Right forelimb (tissue), 1 donor: Measurements from ENCODE around the gene XPR1.
"Not testable (repeated sequence)": the region's sequence is repeated elsewhere in the genome, so short reads cannot be mapped to it uniquely, and the experiment has no call there.

Experiments
- DNase-seq: peaks from one replicate; pipeline ENCODE4 v3.0.0-alpha.2; 2018

XPR1 gene

DNA sequence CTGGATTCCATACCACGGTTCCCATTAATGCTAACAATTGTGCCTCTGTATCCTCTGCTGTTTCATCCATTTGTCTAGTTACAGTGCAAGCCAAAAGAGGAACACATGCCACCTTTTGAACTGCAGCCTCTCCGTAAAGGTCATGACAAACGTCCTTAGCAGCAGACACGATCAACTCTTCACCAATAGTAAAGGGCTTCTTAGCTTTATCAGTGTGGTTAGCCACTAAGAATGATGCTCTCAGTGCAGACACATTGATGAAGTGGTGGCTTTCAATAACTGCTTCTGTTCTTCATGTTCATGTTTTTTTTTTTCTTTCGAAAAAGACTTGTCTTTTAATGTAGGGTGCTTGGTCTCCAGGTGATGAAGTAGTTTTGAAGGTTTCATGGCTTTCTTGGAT, 14.3 kb downstream of the XPR1 start:
- no peak for DNase-seq

DNA sequence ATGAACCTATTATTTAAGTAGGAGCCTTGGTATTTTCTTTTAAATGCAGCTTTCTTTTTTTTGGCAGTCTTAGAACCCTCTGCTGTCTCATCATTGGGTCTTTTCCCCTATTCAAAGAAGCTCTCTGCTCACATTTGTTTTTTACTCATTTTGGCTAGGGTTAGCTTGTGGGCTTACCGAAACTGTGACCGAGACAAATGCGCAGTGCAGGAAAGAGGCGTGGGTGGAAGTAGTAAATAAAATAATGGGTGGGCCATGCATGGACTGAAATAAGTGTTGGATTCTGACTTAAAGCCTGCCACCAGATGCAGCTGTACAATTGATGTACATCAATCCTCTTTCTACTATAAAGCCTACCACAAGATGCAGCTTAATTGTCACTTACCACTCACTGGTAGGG, 14.7 kb downstream of the XPR1 start:
- DNase-seq: no peak

- no peak for DNase-seq
Measured at GRCh38 chr1:180652792-180653191, 21.0 kb downstream of the XPR1 start.

- DNase-seq: no peak
Measured at GRCh38 chr1:180662709-180663108, 30.9 kb downstream of the XPR1 start.

- DNase-seq: no peak
Measured at GRCh38 chr1:180670681-180671080, 38.9 kb downstream of the XPR1 start.

DNA sequence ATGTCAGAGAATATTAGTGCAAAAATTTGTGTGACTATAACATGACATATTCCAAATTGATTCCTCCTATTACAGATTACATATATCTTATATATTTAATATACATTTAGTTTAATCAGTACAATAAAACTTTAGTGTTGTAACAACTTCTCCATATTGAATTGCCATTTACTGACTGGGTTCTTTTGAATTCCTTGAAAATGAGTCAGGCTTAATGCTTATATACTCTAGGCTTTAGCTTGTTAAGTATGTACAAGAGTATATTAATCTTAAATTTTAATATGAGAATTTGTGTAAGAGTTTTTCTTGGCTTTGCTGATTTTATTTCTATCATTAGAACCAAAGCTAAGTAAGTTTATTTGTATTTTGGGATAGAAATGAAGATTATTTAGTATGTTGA, 40.3 kb downstream of the XPR1 start:
- no peak for DNase-seq

GRCh38 chr1:180672505-180672904, 40.7 kb downstream of the XPR1 start:
- no peak for DNase-seq

- no peak for DNase-seq
Measured at GRCh38 chr1:180674603-180675530, 43.0 kb downstream of the XPR1 start.

DNA sequence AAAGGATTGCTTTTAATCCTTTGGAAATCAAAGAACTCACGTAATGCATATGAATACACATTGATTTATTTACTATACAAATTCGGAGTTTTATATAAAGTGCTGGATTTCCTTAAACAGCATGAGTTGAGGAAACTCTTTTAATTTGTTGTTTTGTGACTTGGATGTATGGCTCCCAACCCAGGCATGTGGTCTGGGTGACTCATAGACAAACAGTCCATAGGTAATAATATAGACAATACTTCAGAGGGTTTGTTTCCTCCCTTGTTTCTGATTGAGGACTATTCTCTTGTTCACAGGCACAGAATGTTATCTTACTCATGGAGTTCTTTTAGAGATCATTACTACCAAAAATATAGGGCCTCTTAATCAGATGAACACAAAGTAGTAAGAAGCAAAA, 43.8 kb downstream of the XPR1 start:
- no peak for DNase-seq

DNA sequence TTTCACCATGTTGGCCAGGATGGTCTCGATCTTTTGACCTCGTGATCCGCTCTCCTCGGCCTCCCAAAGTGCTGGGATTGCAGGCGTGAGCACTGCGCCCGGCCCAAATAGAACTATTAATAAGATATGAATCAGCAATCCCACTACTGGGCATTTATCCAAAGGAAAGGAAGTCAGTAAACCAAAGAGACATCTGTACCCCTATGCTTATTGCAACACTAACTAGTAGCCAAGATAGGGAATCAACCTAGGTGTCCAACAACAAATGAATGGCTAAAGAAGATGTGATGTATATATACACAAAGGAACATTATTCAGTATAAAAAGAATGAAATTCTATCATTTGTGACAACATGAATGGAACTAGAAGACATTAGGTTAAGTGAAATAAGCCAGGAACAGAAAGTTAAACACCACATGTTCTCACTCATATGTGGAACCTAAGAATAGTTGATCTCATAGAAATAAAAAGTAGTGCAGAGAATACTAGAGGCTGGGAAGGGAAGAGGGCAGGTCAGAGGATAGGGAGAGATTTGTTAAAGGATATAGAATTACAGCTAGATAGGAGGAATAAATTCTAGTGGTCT, 48.8 kb downstream of the XPR1 start:
- DNase-seq: no peak

GRCh38 chr1:180683117-180683516, 51.3 kb downstream of the XPR1 start:
- DNase-seq: not testable (repeated sequence)

- DNase-seq: no peak
Measured at GRCh38 chr1:180691322-180691913, 59.6 kb downstream of the XPR1 start.

DNA sequence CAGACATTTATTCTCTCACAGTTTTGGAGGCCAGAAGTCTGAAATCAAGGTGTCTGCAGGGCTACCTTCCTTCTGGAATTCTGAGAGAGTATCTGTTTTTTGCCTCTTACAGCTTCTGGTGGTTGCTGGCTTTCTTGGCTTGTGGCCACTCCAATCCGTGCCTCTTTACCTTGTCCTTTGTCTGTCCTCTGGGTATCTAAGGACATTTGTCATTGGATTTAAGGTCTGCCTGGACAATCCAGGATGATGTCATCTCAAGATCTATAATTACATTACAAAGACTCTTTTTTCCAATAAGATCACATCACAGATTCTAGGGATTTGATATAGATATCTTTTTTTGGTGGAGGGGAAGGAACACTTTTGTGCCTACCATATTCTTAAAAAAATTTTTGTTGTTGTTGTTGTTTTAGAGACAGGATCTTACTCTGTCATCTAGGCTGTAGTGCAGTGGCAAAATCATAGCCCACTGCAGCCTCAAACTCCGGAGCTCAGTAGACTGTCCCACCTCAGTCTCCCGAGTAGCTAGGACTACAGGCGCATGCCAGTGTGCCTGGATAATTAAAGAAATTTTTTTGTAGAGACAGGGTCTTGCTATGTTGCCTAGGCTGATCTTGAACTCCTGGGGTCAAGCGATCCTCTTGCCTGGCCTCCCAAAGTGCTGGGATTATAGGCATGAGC, 61.9 kb downstream of the XPR1 start:
- no peak for DNase-seq

DNA sequence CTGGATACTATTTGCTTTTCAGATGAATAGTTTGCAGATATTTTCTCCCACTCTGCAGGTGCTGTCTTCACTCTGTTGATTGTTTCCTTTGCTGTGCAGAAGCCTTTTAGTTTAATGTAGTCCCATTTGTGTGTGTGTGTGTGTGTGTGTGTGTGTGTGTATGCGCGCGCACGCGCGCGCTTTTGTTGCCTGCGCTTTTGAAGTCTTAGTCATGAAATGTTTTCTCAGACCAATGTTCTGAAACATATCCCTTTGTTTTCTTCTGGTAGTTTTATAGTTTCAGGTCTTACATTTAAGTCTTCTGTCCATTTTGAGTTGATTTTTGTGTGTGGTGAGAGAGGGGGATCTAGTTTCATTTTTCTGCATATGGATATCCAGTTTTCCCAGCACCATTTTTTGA, 63.5 kb downstream of the XPR1 start:
- no peak for DNase-seq

DNA sequence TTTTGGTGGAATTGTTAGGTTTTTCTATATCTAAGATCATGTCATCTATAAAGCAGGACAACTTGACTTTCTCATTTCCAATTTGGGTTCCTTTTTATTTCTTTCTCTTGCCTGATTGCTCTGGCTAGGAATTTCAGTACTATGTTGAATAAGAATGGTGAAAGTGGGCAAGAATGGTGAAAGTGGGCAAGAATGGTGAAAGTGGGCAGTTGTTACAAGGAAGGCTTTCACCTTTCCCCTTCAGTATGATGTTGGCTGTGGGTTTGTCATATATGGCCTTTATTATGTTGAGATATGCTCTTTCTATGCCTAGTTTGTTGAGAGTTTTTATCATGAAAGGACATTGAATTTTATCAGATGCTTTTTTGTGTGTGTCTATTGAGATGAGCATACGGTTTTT, 64.5 kb downstream of the XPR1 start:
- DNase-seq: no peak

DNA sequence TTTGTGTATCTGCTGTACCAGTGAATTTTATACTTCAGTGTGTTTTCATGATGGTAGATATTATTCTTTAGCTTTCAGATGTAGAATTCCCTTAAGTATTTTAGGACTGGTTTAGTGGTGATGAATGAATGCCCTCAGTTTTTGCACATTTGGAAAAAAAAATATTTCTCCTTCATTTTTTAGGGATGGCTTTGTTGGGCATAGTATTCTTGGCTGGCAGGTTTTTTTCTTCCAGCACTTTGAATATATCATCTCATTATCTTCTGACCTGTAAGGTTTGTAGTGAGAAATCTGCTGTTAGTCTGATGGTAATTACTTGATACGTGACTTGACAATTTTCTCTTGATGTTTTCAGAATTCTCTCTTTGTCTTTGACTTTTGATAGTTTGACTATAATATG, 66.8 kb downstream of the XPR1 start:
- DNase-seq: no peak

GRCh38 chr1:180702376-180702775, 70.6 kb downstream of the XPR1 start:
- not testable (repeated sequence) for DNase-seq

DNA sequence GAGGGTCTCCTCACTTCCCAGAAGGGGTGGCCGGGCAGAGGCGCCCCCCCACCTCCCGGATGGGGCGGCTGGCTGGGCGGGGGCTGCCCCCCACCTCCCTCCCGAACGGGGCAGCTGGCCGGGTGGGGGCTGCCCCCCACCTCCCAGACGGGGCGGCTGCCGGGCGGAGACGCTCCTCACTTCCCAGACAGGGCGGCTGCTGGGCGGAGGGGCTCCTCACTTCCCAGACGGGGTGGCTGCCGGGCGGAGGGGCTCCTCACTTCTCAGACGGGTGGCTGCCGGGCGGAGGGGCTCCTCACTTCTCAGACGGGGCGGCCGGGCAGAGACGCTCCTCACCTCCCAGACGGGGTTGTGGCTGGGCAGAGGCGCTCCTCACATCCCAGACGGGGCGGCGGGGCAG, 78.9 kb downstream of the XPR1 start:
- not testable (repeated sequence) for DNase-seq

GRCh38 chr1:180711260-180711659, 79.4 kb downstream of the XPR1 start:
- not testable (repeated sequence) for DNase-seq

DNA sequence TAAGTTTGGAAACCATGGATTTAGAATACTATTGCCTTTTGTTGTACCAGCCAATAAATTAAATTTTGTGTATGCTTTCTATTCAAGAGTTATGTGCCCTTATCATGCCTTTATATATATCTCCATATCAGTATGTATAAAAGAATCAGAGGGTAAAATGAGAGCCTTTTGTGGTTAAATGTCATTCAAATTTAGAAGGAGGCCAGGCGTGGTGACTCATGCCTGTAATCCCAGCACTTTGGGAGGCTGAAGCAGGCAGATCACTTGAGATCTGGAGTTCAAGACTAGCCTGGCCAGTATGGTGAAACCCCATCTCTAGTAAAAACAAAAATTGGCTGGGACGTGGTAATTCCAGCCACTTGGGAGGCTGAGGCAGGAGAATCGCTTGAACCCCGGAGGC, 88.9 kb downstream of the XPR1 start:
- DNase-seq: no peak

GRCh38 chr1:180722586-180722985, 90.8 kb downstream of the XPR1 start:
- DNase-seq: no peak

GRCh38 chr1:180724055-180724454, 92.2 kb downstream of the XPR1 start:
- no peak for DNase-seq

DNA sequence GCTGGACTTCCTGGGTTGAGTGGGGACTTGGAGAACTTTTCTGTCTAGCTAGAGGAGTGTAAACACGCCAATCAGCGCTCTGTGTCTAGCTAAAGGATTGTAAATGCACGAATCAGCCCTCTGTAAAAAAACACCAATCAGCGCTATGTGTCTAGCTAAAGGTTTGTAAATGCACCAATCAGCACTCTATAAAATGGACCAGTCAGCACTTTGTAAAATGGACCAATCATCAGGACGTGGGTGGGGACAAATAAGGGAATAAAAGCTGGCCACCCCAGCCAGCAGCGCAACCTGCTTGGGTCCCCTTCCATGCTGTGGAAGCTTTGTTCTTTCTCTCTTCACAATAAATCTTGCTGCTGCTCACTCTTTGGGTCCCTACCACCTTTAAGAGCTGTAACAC, 94.2 kb downstream of the XPR1 start:
- DNase-seq: not testable (repeated sequence)
